ENCODE results near the gene COQ10A. TPM values are rescaled to one million over a fixed set of nuclear protein-coding genes. Genes with fewer than 3 reads are reported as not detected.

COQ10A gene
- total RNA-seq, 1 donor from 2014 or later = 12.0 TPM

DNA sequence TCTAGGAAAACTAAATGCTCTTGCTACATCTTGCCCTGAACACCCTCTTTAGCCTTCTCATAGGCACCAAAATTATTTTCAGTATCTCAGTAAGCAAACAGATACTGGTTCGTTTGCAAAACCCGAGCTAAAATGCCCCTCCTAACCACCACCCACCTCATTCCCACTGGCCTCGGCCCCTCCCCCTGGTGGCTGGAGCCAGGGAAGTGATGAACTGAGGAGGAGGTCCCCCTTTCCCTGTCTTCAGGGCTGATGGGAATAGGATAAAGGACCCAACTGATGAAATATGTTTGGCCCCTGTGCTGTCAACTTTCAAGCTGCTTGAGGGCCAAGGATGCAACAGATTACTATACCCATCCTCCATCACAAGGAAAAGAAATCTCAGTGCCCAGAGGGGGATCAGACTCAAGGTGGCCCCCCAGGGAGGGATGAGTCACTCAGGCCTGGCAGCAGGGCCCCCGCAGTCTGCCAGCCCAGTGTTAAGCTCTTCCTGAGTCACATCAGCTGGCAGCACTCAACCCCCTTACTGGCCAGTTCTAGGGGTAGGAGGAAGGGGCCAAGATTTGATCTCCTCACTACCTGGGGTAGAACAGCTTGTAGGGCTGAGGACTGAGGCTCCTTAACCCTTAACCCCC is 10.3 kb upstream of the COQ10A start:
- no peaks in the 10 kb centered on the region for H3K27me3 ChIP-seq
- H3K9me3 ChIP-seq = no peaks in the 10 kb centered on the region
- intact Hi-C loops (cut with DNase I) = no loop called here
- no peak overlapping the region for H3K4me3 ChIP-seq
- H3K4me1 ChIP-seq = peaks cover 18% of the 10 kb centered on the region
- DNase-seq (no peak), ATAC-seq (no peak)
- peaks cover 55% of the 10 kb centered on the region for H3K36me3 ChIP-seq
- H3K27ac ChIP-seq = no peak overlapping the region
- TF ChIP-seq, protein P1, sequence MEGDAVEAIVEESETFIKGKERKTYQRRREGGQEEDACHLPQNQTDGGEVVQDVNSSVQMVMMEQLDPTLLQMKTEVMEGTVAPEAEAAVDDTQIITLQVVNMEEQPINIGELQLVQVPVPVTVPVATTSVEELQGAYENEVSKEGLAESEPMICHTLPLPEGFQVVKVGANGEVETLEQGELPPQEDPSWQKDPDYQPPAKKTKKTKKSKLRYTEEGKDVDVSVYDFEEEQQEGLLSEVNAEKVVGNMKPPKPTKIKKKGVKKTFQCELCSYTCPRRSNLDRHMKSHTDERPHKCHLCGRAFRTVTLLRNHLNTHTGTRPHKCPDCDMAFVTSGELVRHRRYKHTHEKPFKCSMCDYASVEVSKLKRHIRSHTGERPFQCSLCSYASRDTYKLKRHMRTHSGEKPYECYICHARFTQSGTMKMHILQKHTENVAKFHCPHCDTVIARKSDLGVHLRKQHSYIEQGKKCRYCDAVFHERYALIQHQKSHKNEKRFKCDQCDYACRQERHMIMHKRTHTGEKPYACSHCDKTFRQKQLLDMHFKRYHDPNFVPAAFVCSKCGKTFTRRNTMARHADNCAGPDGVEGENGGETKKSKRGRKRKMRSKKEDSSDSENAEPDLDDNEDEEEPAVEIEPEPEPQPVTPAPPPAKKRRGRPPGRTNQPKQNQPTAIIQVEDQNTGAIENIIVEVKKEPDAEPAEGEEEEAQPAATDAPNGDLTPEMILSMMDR (IDR thresholded peaks at IDR 0.05) = no peak

DNA sequence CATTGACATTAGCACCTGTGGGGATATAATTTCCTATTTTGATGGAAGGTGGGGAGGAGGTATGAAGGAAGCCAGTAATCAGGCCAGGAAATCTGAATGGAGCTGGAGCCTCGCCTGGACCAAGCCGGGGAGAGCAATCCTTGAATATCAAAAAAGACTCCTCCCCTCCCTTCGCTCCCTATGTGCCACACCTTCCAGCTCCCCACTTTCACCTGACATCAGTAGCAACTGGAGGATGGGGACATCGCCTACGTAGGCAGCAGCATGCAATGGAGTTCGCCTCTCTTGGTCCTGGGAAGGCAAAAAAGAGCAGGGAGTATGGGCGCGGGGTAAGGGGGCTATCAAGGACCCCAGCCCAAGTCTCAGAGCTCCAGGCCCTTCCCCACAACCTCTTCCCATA is 9.7 kb upstream of the COQ10A start:
- intact Hi-C loops (cut with DNase I) = no loop called here
- H3K9me3 ChIP-seq = no peaks in the 10 kb centered on the region
- H3K36me3 ChIP-seq = peaks cover 49% of the 10 kb centered on the region
- H3K27ac ChIP-seq = peak overlapping the region; percentile 71
- peak overlapping the region; percentile 88 for H3K4me3 ChIP-seq
- TF ChIP-seq, protein P1 (IDR thresholded peaks at IDR 0.05) = no peak
- no peak for ATAC-seq
- peaks cover 18% of the 10 kb centered on the region for H3K4me1 ChIP-seq
- no peak for DNase-seq
- no peaks in the 10 kb centered on the region for H3K27me3 ChIP-seq

DNA sequence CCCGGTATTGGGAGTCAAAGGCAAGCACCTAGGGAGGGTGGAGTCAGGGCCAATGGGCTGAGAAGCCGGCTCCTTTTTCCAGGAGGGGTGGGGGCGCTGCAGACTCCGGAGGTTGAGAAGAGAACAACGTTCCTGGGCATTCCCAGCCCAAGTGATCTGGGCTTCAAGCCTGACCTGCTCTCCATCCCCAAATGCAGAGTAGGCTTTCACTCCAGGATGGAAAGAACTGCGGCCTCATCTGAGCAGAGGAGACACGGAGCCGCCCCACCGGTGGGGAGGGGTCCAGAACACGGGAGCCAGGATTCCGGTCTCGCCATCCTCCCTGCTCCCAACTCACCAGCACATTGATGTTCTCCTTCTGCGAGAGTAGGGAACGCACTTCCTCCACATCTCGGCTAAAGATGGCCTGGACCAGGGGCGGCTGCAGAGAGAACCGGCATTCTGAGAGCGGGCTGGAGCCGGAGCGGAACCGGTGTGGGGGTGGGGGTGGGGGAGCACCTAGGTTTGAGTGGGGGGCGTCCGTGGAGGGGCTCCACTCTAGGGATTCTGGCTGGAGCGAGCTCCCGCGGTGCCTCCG is 9.2 kb upstream of the COQ10A start:
- ATAC-seq (peak; percentile 16), DNase-seq (no peak)
- intact Hi-C loops (cut with DNase I) = no loop called here
- H3K27ac ChIP-seq = peak overlapping the region; percentile 71
- TF ChIP-seq, protein P1 (IDR thresholded peaks at IDR 0.05) = no peak
- H3K4me1 ChIP-seq = peaks cover 18% of the 10 kb centered on the region
- peaks cover 44% of the 10 kb centered on the region for H3K36me3 ChIP-seq
- no peaks in the 10 kb centered on the region for H3K27me3 ChIP-seq
- H3K4me3 ChIP-seq = peak overlapping the region; percentile 88
- no peaks in the 10 kb centered on the region for H3K9me3 ChIP-seq

DNA sequence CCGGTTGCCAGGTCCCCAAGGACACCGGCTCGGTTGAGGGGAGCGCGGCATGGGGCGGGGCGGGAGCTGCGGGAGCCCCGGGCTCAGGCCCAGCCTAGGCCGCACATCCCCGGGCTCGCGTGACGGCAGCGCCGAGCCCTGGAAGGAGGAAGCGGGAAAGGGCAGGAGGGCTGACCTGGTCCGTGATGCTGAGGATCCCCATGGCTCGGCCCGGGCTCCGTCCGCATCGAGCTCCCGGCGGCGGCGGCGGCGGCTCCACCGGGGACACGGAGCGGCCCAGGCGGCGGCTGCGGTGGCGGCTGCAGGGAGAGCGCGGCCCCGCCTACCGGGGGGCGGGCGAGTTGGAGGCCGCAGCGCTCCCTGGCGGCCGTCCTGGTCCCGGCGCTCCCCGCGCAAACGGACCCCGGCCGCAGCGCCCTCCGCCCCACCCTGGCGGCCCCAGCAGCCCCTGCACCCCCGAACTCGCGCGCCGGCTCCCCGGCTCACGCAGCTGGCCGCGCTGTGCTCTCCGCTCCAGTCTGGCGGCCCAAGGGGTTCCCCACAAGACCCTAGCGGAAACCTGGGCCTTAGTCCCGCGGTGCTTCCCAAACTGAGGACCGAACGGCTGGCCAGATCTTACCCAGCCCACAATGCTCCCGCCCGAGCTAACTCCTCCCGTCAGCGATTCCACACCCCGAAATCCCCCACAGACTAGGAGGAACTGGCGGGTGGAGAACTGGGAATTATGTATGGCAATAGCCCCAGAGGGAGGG is 8.5 kb upstream of the COQ10A start, which contains the start of gene ANKRD52:
Gene ANKRD52 (minus strand): TSS at position 317 of the 752 bp plus-strand sequence. CDS start 115 bp downstream, at position 202.
- no peaks in the 10 kb centered on the region for H3K27me3 ChIP-seq
- H3K4me3 ChIP-seq = peak within 1 kb of the TSS; percentile 88
- peak within 1 kb of the TSS; percentile 71 for H3K27ac ChIP-seq
- peak; percentile 90 for DNase-seq
- TF ChIP-seq, protein P1 (IDR thresholded peaks at IDR 0.05) = peak; percentile 63
- H3K36me3 ChIP-seq = peaks cover 37% of the 10 kb centered on the region
- intact Hi-C loops (cut with DNase I) = no loop called here
- ATAC-seq = peak; percentile 98
- H3K4me1 ChIP-seq = peaks cover 18% of the 10 kb centered on the region
- H3K9me3 ChIP-seq = no peaks in the 10 kb centered on the region

DNA sequence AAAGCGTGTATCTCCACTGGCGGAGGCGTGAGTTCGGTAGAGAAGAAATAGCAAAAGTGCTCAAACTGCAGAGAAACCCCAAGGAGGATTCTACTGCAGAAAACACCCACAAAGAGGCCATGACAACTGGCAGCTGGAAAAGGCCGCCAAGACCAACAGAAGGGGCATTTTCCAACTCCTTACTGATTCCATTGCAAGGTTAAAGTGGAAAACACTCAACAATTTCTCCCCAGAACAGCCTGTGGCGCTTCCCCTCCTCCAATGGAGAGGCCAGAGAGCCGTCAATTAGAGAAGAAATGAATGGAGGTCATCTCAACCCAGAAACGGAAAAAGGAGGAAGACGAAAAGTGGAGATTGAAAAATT is 7.9 kb upstream of the COQ10A start:
- Histone ChIP-seq H3K36me3 (peaks cover 32% of the 10 kb centered on the region), H3K27me3 (no peaks in the 10 kb centered on the region), H3K27ac (peak overlapping the region; percentile 71), H3K9me3 (no peaks in the 10 kb centered on the region), H3K4me3 (peak overlapping the region; percentile 88), H3K4me1 (peaks cover 18% of the 10 kb centered on the region)
- no peak for ATAC-seq
- TF ChIP-seq, protein P1 (IDR thresholded peaks at IDR 0.05) = no peak
- DNase-seq = peak; percentile 12
- intact Hi-C loops (cut with DNase I) = no loop called here

All from upper lobe of right lung (tissue), 1 donor.